ENCODE measurements around the gene RFC3. TPM values are rescaled to one million over a fixed set of nuclear protein-coding genes. Genes with fewer than 3 reads are reported as not detected.

The RFC3 gene
- total and polyA plus RNA-seq, 9 of the 15 experiments (the other 6 are each of a cell fraction or from before 2014, with no cell fraction given), result 31.3 to 94.0 (median 54.0) TPM

- Histone ChIP-seq H3K79me2 (ENCODE audit: control insufficient read depth, insufficient read depth, low read length) (no peaks in the 10 kb centered on the region), H3K9me3 (replicated peaks; ENCODE audit: control insufficient read depth, insufficient read depth, low read depth, low read length) (no peaks in the 10 kb centered on the region), H3K27me3 (ENCODE audit: control insufficient read depth in 2 of 2, insufficient read depth in 2 of 2, low read length in 2 of 2) (no peaks in the 10 kb centered on the region), H3K4me2 (ENCODE audit: insufficient read depth, low read length) (no peak overlapping the region), H2AFZ (ENCODE audit: low read depth, low read length) (no peak overlapping the region), H3K9ac (ENCODE audit: insufficient read depth in 1 of 2, low read depth in 2 of 2, low read length in 2 of 2) (no peak overlapping the region), H3K9me1 (ENCODE audit: control insufficient read depth, insufficient read depth, low read length) (no peaks in the 10 kb centered on the region), H3K4me3 (no peak overlapping the region), H4K20me1 (replicated peaks; ENCODE audit: control insufficient read depth, insufficient read depth, low read length) (no peaks in the 10 kb centered on the region), H3K36me3 (ENCODE audit: control insufficient read depth, insufficient read depth, low read length) (peaks cover 46% of the 10 kb centered on the region; the same call in 2 of the 3 replicates), H3K4me1 (replicated peaks in 1 of 2; ENCODE audit: control insufficient read depth in 2 of 2, insufficient read depth in 2 of 2, low read length in 2 of 2) (no peaks in the 10 kb centered on the region), H3K27ac (ENCODE audit: extremely low read depth, low read depth, low read length) (no peak overlapping the region)
- no TSS peak for BruUV-seq (replicated peaks)
- ChIA-PET CTCF (ENCODE audit: low intra/inter-chr PET ratio) (no interaction called here), POLR2A (interaction anchor here (1.5 kb wide), 1 partner anchor 13 kb away, joined by 3 read pairs; no protein-coding TSS in a partner anchor)
- TF ChIP-seq EZH2 (IDR thresholded peaks at IDR 0.05; ENCODE audit: borderline replicate concordance, low read depth, low read length) (no peak), KDM4B (IDR thresholded peaks at IDR 0.05; ENCODE audit: borderline replicate concordance in 2 of 2, low read depth in 1 of 2) (no peak), TCF3 (CRISPR knock-in tag; IDR thresholded peaks at IDR 0.05) (no peak), TAL1 (IDR thresholded peaks at IDR 0.05) (no peak)
- intact Hi-C loops (cut with micrococcal nuclease) (no loop called here), in situ Hi-C loops (cut with MboI) (no loop called here)
- ATAC-seq (no peak), FAIRE-seq (no peak), DNase-seq (ENCODE audit: extremely low read depth in 1 of 4, low spot score in 3 of 4) (no peak)
Observed at GRCh38 chr13:33849211-33849610, 31.3 kb downstream of the RFC3 start.

GRCh38 chr13:33855371-33855895 is 37.5 kb downstream of the RFC3 start:
- POLR2A ChIA-PET, result interaction anchor here (1.5 kb wide), 1 partner anchor 9 kb away, joined by 5 read pairs; no protein-coding TSS in a partner anchor
- no peaks in the 10 kb centered on the region for H4K20me1 ChIP-seq (replicated peaks; ENCODE audit: control insufficient read depth, insufficient read depth, low read length)
- WGBS (ENCODE audit: insufficient coverage, low coverage, missing lambda C conversion rate), result 87% methylated on average over 3 of the region's 3 CpGs
- H3K36me3 ChIP-seq (ENCODE audit: control insufficient read depth, insufficient read depth, low read length), result 0 out of 3 replicates have a peak, but pooled peaks cover 2% of the 10 kb centered on the region
- H3K4me2 ChIP-seq (ENCODE audit: insufficient read depth, low read length), result no peak overlapping the region
- in situ Hi-C loops (cut with MboI), result no loop called here
- H3K4me3 ChIP-seq, result no peak overlapping the region
- no peak overlapping the region for H3K27ac ChIP-seq (ENCODE audit: extremely low read depth, low read depth, low read length)
- no peaks in the 10 kb centered on the region for H3K4me1 ChIP-seq (replicated peaks in 1 of 2; ENCODE audit: control insufficient read depth in 2 of 2, insufficient read depth in 2 of 2, low read length in 2 of 2)
- H2AFZ ChIP-seq (ENCODE audit: low read depth, low read length), result no peak overlapping the region
- no peak for TF ChIP-seq RAD51 (IDR thresholded peaks at IDR 0.05; ENCODE audit: borderline replicate concordance, low read depth)
- no peak for TF ChIP-seq ZNF324 (CRISPR knock-in tag; IDR thresholded peaks at IDR 0.05)
- TF ChIP-seq ZFPM2 (CRISPR knock-in tag; IDR thresholded peaks at IDR 0.05), result no peak
- TF ChIP-seq, protein P1, sequence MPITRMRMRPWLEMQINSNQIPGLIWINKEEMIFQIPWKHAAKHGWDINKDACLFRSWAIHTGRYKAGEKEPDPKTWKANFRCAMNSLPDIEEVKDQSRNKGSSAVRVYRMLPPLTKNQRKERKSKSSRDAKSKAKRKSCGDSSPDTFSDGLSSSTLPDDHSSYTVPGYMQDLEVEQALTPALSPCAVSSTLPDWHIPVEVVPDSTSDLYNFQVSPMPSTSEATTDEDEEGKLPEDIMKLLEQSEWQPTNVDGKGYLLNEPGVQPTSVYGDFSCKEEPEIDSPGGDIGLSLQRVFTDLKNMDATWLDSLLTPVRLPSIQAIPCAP (CRISPR knock-in tag; IDR thresholded peaks at IDR 0.05; ENCODE audit: borderline replicate concordance), result no peak
- TF ChIP-seq ASH1L (IDR thresholded peaks at IDR 0.05; ENCODE audit: borderline replicate concordance, low read depth, partially characterized antibody), result no peak
- TF ChIP-seq JUNB (CRISPR knock-in tag; conservative IDR thresholded peaks at IDR 0.05), result no peak
- TF ChIP-seq CBFA2T2 (conservative IDR thresholded peaks at IDR 0.05), result no peak
- no peak for TF ChIP-seq ZNF239 (CRISPR knock-in tag; IDR thresholded peaks at IDR 0.05)
- no peak overlapping the region for H3K9ac ChIP-seq (ENCODE audit: insufficient read depth in 1 of 2, low read depth in 2 of 2, low read length in 2 of 2)
- no peak for FAIRE-seq
- DNase-seq (ENCODE audit: extremely low read depth in 1 of 4, low spot score in 3 of 4), result no peak
- CTCF ChIA-PET (ENCODE audit: low intra/inter-chr PET ratio), result no interaction called here
- H3K9me1 ChIP-seq (ENCODE audit: control insufficient read depth, insufficient read depth, low read length), result no peaks in the 10 kb centered on the region
- no peaks in the 10 kb centered on the region for H3K79me2 ChIP-seq (ENCODE audit: control insufficient read depth, insufficient read depth, low read length)
- BruUV-seq (replicated peaks), result no TSS peak
- no peaks in the 10 kb centered on the region for H3K9me3 ChIP-seq (replicated peaks; ENCODE audit: control insufficient read depth, insufficient read depth, low read depth, low read length)
- ATAC-seq, result no peak
- intact Hi-C loops (cut with micrococcal nuclease), result no loop called here
- H3K27me3 ChIP-seq (ENCODE audit: control insufficient read depth in 2 of 2, insufficient read depth in 2 of 2, low read length in 2 of 2), result no peaks in the 10 kb centered on the region
